Measurements from ENCODE around the gene MRM2.

- TF ChIP-seq CTCF (IDR thresholded peaks at IDR 0.05) (no peak), IRF1 (CRISPR knock-in tag; IDR thresholded peaks at IDR 0.05) (no peak), STAT6 (CRISPR knock-in tag; conservative IDR thresholded peaks at IDR 0.05; ENCODE audit: low read depth) (no peak), FOXP4 (CRISPR knock-in tag; IDR thresholded peaks at IDR 0.05) (no peak), JUN (CRISPR knock-in tag; IDR thresholded peaks at IDR 0.05) (no peak), KAT7 (CRISPR knock-in tag; IDR thresholded peaks at IDR 0.05; ENCODE audit: borderline replicate concordance) (no peak), USF2 (CRISPR knock-in tag; IDR thresholded peaks at IDR 0.05) (no peak), ZNF317 (CRISPR knock-in tag; IDR thresholded peaks at IDR 0.05; ENCODE audit: borderline replicate concordance, low read depth) (no peak), CREB1 (CRISPR knock-in tag; IDR thresholded peaks at IDR 0.05) (no peak), MAX (CRISPR knock-in tag; IDR thresholded peaks at IDR 0.05) (no peak), ELF4 (CRISPR knock-in tag; IDR thresholded peaks at IDR 0.05; ENCODE audit: low read depth) (no peak), ESRRA (CRISPR knock-in tag; IDR thresholded peaks at IDR 0.05; ENCODE audit: borderline replicate concordance) (no peak)
Measured at GRCh38 chr7:2213551-2214215, 28.3 kb downstream of the MRM2 start.

Measured in WTC11 (cell line).